GM23248 (cell line): Measurements from ENCODE around the gene FBXL12. TPM values are rescaled to one million over a fixed set of nuclear protein-coding genes. Genes with fewer than 3 reads are reported as not detected.
A peak's percentile ranks its signal among the peaks of the same experiment; 100 is the strongest.
"Not testable (repeated sequence)": the region's sequence is repeated elsewhere in the genome, so short reads cannot be mapped to it uniquely, and the experiment has no call there.

Experiments
- DNase-seq: peaks from one replicate; pipeline ENCODE4 v3.0.0-alpha.2; 2015
- H2AFZ ChIP-seq: fragments of 200-600 bp; sonication (generic); 2 replicates; pipeline ENCODE4 v1.6.1; 2016; ENCODE audit warnings: antibody characterized with exemption
- H3F3A ChIP-seq: fragments of 200-600 bp; sonication (generic); 2 replicates; pipeline ENCODE4 v1.6.1; 2016; ENCODE audit warnings: mild to moderate bottlenecking, antibody characterized with exemption, mixed run types; ENCODE audit not compliant: insufficient read depth
- H3K27ac ChIP-seq: fragments of 200-600 bp; sonication (generic); 2 replicates; pipeline ENCODE4 v1.5.1; 2016; ENCODE audit warnings: mild to moderate bottlenecking
- H3K27me3 ChIP-seq: fragments of 200-600 bp; sonication (generic); replicated peaks from 2 replicates; pipeline ENCODE4 v1.6.1; 2016; ENCODE audit warnings: mild to moderate bottlenecking; ENCODE audit not compliant: insufficient read depth
- H3K36me3 ChIP-seq: fragments of 200-600 bp; sonication (generic); 2 replicates; pipeline ENCODE4 v1.6.1; 2016; ENCODE audit warnings: low read depth, mild to moderate bottlenecking
- H3K4me1 ChIP-seq: fragments of 200-600 bp; sonication (generic); 2 replicates; pipeline ENCODE4 v1.6.1; 2016; ENCODE audit warnings: mild to moderate bottlenecking; ENCODE audit not compliant: insufficient read depth
- H3K4me2 ChIP-seq: fragments of 200-600 bp; sonication (generic); one replicate; pipeline ENCODE4 v1.6.1; 2016; ENCODE audit warnings: mild to moderate bottlenecking; ENCODE audit not compliant: unreplicated experiment
- H3K4me3 ChIP-seq: fragments of 200-600 bp; sonication (generic); 2 replicates; pipeline ENCODE4 v1.5.1; 2016; ENCODE audit warnings: mild to moderate bottlenecking
- H3K79me2 ChIP-seq: fragments of 200-600 bp; sonication (generic); 2 replicates; pipeline ENCODE4 v1.6.1; 2016; ENCODE audit warnings: mild to moderate bottlenecking; ENCODE audit not compliant: insufficient read depth
- H3K9ac ChIP-seq: fragments of 200-600 bp; sonication (generic); 2 replicates; pipeline ENCODE4 v1.6.1; 2016; ENCODE audit warnings: mild to moderate bottlenecking
- H3K9me2 ChIP-seq: fragments of 200-600 bp; sonication (generic); 2 replicates; pipeline ENCODE4 v1.6.1; 2016; ENCODE audit warnings: mixed run types, mild to moderate bottlenecking, moderate library complexity; ENCODE audit not compliant: insufficient read depth
- H3K9me3 ChIP-seq: fragments of 200-600 bp; sonication (generic); one replicate; pipeline ENCODE4 v1.6.1; 2017; ENCODE audit warnings: low read depth
- H4K20me1 ChIP-seq: fragments of 200-600 bp; sonication (generic); 2 replicates; pipeline ENCODE4 v1.6.0; 2016; ENCODE audit not compliant: insufficient read depth
- EZH2 ChIP-seq: fragments of 200-600 bp; sonication (generic); IDR thresholded peaks from 2 replicates; pipeline ENCODE4 v1.6.1; 2018; ENCODE audit warnings: antibody characterized with exemption, mild to moderate bottlenecking; ENCODE audit not compliant: insufficient read depth, poor library complexity, severe bottlenecking
- EZH2phosphoT487 ChIP-seq: fragments of 200-600 bp; sonication (generic); IDR thresholded peaks from 2 replicates; pipeline ENCODE4 v1.6.1; 2018; ENCODE audit warnings: antibody characterized with exemption, moderate library complexity, mild to moderate bottlenecking, low read depth; ENCODE audit not compliant: insufficient read depth
- WGBS, 2 experiments: methylation state at CpG; one replicate each; pipeline ENCODE4 v1.1.6; 2015 to 2017; ENCODE audit warnings: low lambda C conversion rate in 2 of 2, low coverage in 1 of 2; ENCODE audit errors: missing lambda C conversion rate in 2 of 2; 5-methylcytosine and 5-hydroxymethylcytosine counted together
- in situ Hi-C: fragments of 300-500 bp; cut with MboI; formaldehyde crosslinking; loops from 2 replicates; pipeline ENCODE4 v1.15.0; 2020
- polyA plus RNA-seq: library from polyadenylated mRNA; unstranded; fragments of >200 nt; fragmentation: Nextera tagmentation; extraction: Ambion mirVana; gene quantifications from 2 replicates; pipeline ENCODE4 v1.2.1, GENCODE V29; 2016
- total RNA-seq: library from RNA; depleted of rRNA; stranded (reverse); fragments of >200 nt; shearing (Covaris generic); gene quantifications from 2 replicates; pipeline ENCODE4 v1.2.3, GENCODE V29; 2014

The FBXL12 gene
- total and polyA plus RNA-seq, 2 experiments from 2014 or later: 21.9 to 27.1 TPM

DNA sequence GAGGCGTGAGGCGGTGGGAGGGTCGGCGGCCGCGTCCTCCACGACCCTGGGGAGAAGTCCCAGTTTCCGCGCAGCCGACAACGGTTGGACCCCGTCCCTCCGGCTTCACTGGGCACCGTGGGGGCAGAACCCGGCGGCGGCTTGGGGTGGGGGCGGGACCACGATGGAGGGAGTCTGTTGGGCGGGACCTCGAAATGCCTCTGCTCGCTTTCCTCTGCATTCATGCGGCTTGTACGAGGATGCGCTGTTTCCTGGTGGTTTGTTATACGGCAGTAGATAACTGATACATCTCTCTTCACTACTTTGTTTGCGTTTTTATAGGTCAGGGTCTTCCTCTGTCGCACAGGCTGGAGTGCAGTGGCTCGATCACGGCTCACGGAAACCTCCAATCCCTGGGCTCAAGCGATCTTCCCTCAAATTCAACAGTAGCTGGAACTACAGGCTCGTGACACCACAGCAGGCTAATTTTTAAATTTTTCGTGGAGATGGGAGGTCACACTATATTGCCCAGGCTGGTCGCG lies 25.7 kb downstream of the FBXL12 start:
- WGBS, 2 experiments: 19 to 21% methylated on average over 25 to 36 of the region's 36 CpGs
- in situ Hi-C loops: loop anchor here (25.0 kb wide), 1 partner anchor 481 kb away; the partner anchor contains the start of genes ZNF559 and ZNF699
- H3K4me2 ChIP-seq: peak overlapping the region; percentile 67
- H3K4me1 ChIP-seq: no peaks in the 10 kb centered on the region
- H3K79me2 ChIP-seq: no peaks in the 10 kb centered on the region
- H4K20me1 ChIP-seq: no peaks in the 10 kb centered on the region
- H3K27me3 ChIP-seq: no peaks in the 10 kb centered on the region
- no peak for TF ChIP-seq EZH2phosphoT487
- TF ChIP-seq EZH2: no peak
- no peaks in the 10 kb centered on the region for H3K36me3 ChIP-seq
- peak overlapping the region; percentile 88 for H3K4me3 ChIP-seq
- peak overlapping the region; percentile 66 for H3K27ac ChIP-seq
- peak overlapping the region; percentile 77 for H3K9ac ChIP-seq
- peak; percentile 76 for DNase-seq
- H3K9me3 ChIP-seq: no peaks in the 10 kb centered on the region
- H3K9me2 ChIP-seq: no peaks in the 10 kb centered on the region
- H2AFZ ChIP-seq: peak overlapping the region; percentile 95
- H3F3A ChIP-seq: peaks cover 27% of the 10 kb centered on the region

DNA sequence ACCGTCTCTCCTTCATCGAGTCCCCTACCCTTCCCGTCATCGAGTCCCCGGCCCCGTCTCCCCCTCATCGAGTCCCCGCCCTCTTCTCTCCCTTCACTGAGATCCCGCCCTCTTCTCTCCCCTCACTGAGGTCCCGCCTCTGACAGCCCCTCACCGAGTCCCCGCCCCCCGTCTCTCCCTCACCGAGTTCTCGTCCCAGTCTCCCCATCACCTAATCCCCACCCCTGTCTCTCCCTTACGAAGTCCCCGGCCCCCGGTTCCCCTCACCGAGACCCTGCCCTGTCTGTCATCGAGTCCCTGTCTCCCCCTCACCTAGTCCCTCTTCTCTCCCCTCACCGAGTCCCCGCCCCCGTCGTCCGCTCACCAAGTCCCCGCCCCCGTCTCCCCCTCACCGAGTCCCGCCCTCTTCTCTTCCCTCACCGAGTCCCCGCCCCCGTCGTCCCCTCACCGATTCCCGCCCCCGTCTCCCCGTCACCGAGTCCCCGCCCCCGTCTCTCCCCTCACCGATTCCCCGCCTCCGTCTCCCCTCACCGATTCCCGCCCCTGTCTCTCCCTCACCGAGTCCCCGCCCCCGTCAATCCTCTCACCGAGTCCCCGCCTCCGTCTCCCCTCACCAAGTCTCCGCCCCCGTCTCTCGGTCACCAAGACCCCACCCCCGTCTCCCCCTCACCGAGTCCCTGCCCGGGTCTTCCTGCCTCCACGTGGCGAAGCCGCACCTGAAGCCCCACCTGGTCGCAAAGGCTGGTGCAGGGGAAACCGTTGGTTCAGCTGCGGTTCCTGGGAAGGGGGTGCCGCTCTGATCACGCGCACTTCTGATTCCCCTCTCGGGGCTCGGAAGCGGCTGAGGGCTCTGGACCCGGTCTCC lies 26.4 kb downstream of the FBXL12 start:
- 0 to 6% methylated on average over 16 to 70 of the region's 70 CpGs for WGBS, 2 experiments
- peak overlapping the region; percentile 69 for H3K27ac ChIP-seq

DNA sequence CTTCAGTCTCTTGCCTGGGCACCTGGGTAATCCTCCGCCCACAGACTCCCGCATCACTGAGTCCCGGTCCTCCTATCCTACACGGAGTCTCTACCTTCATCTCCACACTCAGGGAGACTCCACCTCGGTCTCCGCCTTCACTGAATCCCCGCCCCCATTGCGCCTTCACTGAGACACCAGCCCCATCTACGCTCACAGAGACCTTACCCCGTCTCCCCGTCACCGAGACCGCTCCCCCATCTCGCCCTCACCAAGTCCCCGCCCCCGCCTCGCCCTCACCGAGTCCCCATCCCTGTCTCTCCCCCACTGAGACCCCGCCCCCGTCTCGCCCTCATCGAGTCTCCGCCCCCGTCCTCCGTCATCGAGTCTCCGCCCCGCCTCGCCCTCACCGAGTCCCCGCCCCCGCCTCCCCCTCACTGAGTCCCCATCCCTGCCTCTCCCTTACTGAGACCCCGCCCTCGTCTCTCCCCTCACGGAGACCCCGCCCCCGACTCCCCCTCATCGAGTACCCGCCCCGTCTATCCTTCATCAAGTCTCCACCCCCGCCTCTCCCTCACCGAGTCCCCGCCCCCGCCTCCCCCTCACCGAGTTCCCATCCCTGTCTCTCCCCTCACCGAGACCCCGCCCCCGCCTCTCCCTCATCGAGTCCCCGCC lies 27.2 kb downstream of the FBXL12 start:
- H3K9ac ChIP-seq: peak overlapping the region; percentile 77
- no peaks in the 10 kb centered on the region for H3K9me3 ChIP-seq
- WGBS, 2 experiments: 3 to 4% methylated on average over 7 to 50 of the region's 50 CpGs

More for the DNA sequence above, 26.4 kb downstream of the FBXL12 start:
- no peaks in the 10 kb centered on the region for H3K79me2 ChIP-seq
- in situ Hi-C loops: loop anchor here (25.0 kb wide), 1 partner anchor 480 kb away; the partner anchor contains the start of genes ZNF559 and ZNF699
- no peaks in the 10 kb centered on the region for H4K20me1 ChIP-seq
- no peaks in the 10 kb centered on the region for H3K9me2 ChIP-seq
- TF ChIP-seq EZH2phosphoT487 (no peak), EZH2 (no peak)
- peak overlapping the region; percentile 95 for H2AFZ ChIP-seq
- DNase-seq: peak; percentile 98
- no peaks in the 10 kb centered on the region for H3K27me3 ChIP-seq
- H3K9me3 ChIP-seq: no peaks in the 10 kb centered on the region
- H3K4me1 ChIP-seq: no peaks in the 10 kb centered on the region
- H3K36me3 ChIP-seq: no peaks in the 10 kb centered on the region
- H3F3A ChIP-seq: peaks cover 27% of the 10 kb centered on the region
- peak overlapping the region; percentile 74 for H3K4me2 ChIP-seq
- peak overlapping the region; percentile 88 for H3K4me3 ChIP-seq
- H3K9ac ChIP-seq: peak overlapping the region; percentile 77

DNA sequence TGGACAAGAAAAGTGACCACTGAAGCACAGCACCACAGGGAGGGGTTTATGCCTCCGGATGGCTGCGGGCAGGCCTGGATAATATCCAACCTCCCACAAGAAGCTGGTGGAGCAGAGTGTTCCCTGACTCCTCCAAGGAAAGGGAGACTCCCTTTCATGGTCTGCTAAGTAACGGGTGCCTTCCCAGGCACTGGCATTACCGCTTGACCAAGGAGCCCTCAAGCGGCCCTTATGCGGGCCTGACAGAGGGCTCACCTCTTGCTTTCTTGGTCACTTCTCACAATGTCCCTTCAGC lies 27.9 kb downstream of the FBXL12 start:
- H3K4me1 ChIP-seq: not testable (repeated sequence)
- WGBS, 2 experiments: 63 to 69% methylated on average over 6 of the region's 6 CpGs

More for the DNA sequence above, 27.2 kb downstream of the FBXL12 start:
- in situ Hi-C loops: loop anchor here (25.0 kb wide), 1 partner anchor 479 kb away; the partner anchor contains the start of genes ZNF559 and ZNF699
- Histone ChIP-seq H3K4me2 (peak overlapping the region; percentile 74), H3F3A (peaks cover 24% of the 10 kb centered on the region), H2AFZ (peak overlapping the region; percentile 95), H3K27ac (peak overlapping the region; percentile 69), H3K9me2 (no peaks in the 10 kb centered on the region), H3K79me2 (no peaks in the 10 kb centered on the region), H3K36me3 (no peaks in the 10 kb centered on the region), H3K27me3 (no peaks in the 10 kb centered on the region), H3K4me1 (no peaks in the 10 kb centered on the region), H3K4me3 (peak overlapping the region; percentile 88), H4K20me1 (no peaks in the 10 kb centered on the region)
- TF ChIP-seq EZH2phosphoT487: no peak
- no peak for TF ChIP-seq EZH2
- DNase-seq: peak; percentile 97

DNA sequence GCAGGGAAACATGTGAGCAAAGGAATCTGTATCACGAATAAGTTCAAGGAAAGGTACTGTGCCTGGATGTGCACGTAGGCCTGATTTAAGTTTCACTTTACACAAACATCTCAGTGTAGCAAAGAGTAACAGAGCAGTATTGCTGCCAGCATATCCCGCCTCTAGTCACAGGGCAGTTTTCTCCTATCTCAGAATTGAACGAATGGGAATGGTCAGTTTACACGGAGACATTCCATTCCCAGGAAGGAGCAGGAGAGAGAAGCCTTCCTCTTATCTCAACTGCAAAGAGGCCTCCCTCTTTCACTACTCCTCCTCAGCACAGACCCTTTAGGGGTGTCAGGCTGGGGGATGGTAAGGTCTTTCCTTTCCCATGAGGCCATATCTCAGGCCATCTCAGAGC lies 29.3 kb downstream of the FBXL12 start:
- 48 to 53% methylated on average over 5 of the region's 5 CpGs for WGBS, 2 experiments

More for the DNA sequence above, 27.9 kb downstream of the FBXL12 start:
- H3K27ac ChIP-seq, H3K79me2 ChIP-seq, H3K27me3 ChIP-seq, H3K36me3 ChIP-seq, H4K20me1 ChIP-seq, H3K9me3 ChIP-seq, H3K9me2 ChIP-seq, DNase-seq: not testable (repeated sequence)
- H3K4me3 ChIP-seq: peak overlapping the region; percentile 65
- peak overlapping the region; percentile 64 for H2AFZ ChIP-seq
- H3F3A ChIP-seq: peaks cover 19% of the 10 kb centered on the region
- in situ Hi-C loops: loop anchor here (25.0 kb wide), 1 partner anchor 479 kb away; the partner anchor contains the start of genes ZNF559 and ZNF699
- peak overlapping the region; percentile 40 for H3K4me2 ChIP-seq
- peak overlapping the region; percentile 62; the same call in 1 of the 2 replicates for H3K9ac ChIP-seq

More for the DNA sequence above, 29.3 kb downstream of the FBXL12 start:
- not testable (repeated sequence) for H3K4me3 ChIP-seq, H3K27ac ChIP-seq, DNase-seq, H3K36me3 ChIP-seq, H3K79me2 ChIP-seq, H3K4me2 ChIP-seq, H3K9me2 ChIP-seq, H3K27me3 ChIP-seq, H2AFZ ChIP-seq, H3K9me3 ChIP-seq, H3K9ac ChIP-seq, H4K20me1 ChIP-seq, H3K4me1 ChIP-seq
- in situ Hi-C loops: loop anchor here (10.0 to 25.0 kb wide), 3 partner anchors 165 to 655 kb away; partner anchors contain the start of genes ZNF559, ZNF561 and ZNF699
- peaks cover 14% of the 10 kb centered on the region for H3F3A ChIP-seq
